ENCODE results near the gene GPR176.

DNA sequence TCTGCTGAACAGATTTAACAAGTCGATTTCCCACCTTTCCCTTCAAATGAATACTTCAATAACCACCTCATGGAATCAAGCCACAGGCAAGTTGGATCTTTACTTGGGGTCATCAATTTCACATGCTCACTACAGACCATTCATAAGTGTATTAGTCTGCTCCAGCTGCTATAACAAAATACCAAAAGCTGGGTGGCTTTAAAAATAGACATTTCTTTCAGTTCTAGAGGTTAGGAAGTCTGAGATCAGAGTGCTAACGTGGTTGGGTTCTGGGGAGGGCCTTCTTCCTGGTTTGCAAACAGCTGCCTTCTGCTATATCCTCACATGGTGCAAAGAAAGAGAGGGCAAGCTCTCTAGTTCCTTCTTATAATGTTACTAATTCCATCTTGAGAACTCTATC is 5.1 kb downstream of the GPR176 start:
- no peak for TF ChIP-seq EZH2phosphoT487 (IDR thresholded peaks at IDR 0.05; ENCODE audit: borderline replicate concordance)
- TF ChIP-seq, protein P1, sequence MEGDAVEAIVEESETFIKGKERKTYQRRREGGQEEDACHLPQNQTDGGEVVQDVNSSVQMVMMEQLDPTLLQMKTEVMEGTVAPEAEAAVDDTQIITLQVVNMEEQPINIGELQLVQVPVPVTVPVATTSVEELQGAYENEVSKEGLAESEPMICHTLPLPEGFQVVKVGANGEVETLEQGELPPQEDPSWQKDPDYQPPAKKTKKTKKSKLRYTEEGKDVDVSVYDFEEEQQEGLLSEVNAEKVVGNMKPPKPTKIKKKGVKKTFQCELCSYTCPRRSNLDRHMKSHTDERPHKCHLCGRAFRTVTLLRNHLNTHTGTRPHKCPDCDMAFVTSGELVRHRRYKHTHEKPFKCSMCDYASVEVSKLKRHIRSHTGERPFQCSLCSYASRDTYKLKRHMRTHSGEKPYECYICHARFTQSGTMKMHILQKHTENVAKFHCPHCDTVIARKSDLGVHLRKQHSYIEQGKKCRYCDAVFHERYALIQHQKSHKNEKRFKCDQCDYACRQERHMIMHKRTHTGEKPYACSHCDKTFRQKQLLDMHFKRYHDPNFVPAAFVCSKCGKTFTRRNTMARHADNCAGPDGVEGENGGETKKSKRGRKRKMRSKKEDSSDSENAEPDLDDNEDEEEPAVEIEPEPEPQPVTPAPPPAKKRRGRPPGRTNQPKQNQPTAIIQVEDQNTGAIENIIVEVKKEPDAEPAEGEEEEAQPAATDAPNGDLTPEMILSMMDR (conservative IDR thresholded peaks at IDR 0.05; ENCODE audit: low read length): no peak
